Vagina (tissue), 2 donors: Measurements from ENCODE around the gene SWI5. TPM values are rescaled to one million over a fixed set of nuclear protein-coding genes. Genes with fewer than 3 reads are reported as not detected.

Source experiments
- DNase-seq, 2 donors: peaks; one replicate each; pipeline ENCODE4 v3.0.0-alpha.2; 2017; ENCODE audit errors: extremely low spot score in 2 of 2
- H3K27ac ChIP-seq: fragments of 200-600 bp; sonication (generic); one replicate; pipeline ENCODE4 v1.5.1; 2019
- H3K27me3 ChIP-seq: fragments of 200-600 bp; sonication (generic); one replicate; pipeline ENCODE4 v1.5.1; 2019
- H3K36me3 ChIP-seq, 2 donors: fragments of 200-600 bp; sonication (generic); one replicate each; pipeline ENCODE4 v1.5.1; 2017 to 2019
- H3K4me1 ChIP-seq: fragments of 200-600 bp; sonication (generic); one replicate; pipeline ENCODE4 v1.5.1; 2019
- H3K4me3 ChIP-seq, 2 donors: fragments of 200-600 bp; sonication (generic); 1 replicate in 1 of 2; 2 replicates in 1 of 2; pipeline ENCODE4 v1.5.1; 2016 to 2019
- H3K9me3 ChIP-seq: fragments of 200-600 bp; sonication (generic); one replicate; pipeline ENCODE4 v1.5.1; 2019
- POLR2A ChIP-seq, 2 donors: fragments of 450-650 bp; IDR thresholded peaks; one replicate each; pipeline ENCODE4 v1.6.1; 2017; ENCODE audit warnings: antibody characterized with exemption in 2 of 2, mild to moderate bottlenecking in 2 of 2, moderate library complexity in 2 of 2
- POLR2AphosphoS5 ChIP-seq, 2 donors: sonication (generic); formaldehyde crosslinking; IDR thresholded peaks; one replicate each; pipeline ENCODE4 v1.9.0; 2017; ENCODE audit warnings: antibody characterized with exemption in 2 of 2, mild to moderate bottlenecking in 2 of 2, low read depth in 1 of 2; ENCODE audit not compliant: insufficient read depth in 1 of 2
- intact Hi-C: fragments of 100-400 bp; cut with DNase I; formaldehyde crosslinking; loops from one replicate; pipeline ENCODE4 v1.15.1; 2023
- total RNA-seq: library from RNA; depleted of rRNA; stranded (reverse); fragments of >200 nt; gene quantifications from one replicate; pipeline ENCODE4 v1.2.3, GENCODE V29; 2016
- TF ChIP-seq, protein P1 (sequence below), 3 experiments: fragments of 450-650 bp in 2 of 3; fragments of 200-600 bp in 1 of 3; sonication (generic) in 1 of 3; IDR thresholded peaks; one replicate each; pipeline ENCODE4 v1.5.1; 2017 to 2019; ENCODE audit warnings: antibody characterized with exemption in 3 of 3, mild to moderate bottlenecking in 2 of 3, moderate library complexity in 2 of 3

The SWI5 gene
- total RNA-seq, 1 donor from 2014 or later, result 42.7 TPM

DNA sequence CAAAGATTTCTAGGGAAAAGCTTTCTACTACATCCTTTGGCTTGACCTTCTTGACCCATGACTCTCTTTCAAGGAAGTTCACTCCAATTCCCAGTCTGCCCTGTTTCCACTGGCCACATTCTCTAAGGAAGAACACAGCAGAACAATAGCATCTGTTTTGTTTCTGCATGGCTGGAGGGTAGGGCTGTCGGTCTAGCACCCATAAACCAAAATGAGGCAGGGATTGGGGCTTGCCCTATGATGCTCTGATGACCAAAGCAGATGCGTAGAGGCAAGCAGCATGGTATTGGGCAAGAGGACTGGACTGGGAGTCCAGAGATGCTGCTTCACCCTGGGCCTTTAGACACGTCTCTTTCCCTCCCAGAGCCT, 24.4 kb upstream of the SWI5 start:
- H3K36me3 ChIP-seq, result peaks cover 0 to 4% of the 10 kb centered on the region in 2 donors
- H3K27ac ChIP-seq, result no peak overlapping the region
- H3K9me3 ChIP-seq, result no peaks in the 10 kb centered on the region
- H3K4me3 ChIP-seq, result no peak overlapping the region
- TF ChIP-seq POLR2AphosphoS5 (IDR thresholded peaks at IDR 0.05; ENCODE audit: insufficient read depth in 1 of 2, low read depth in 1 of 2), result no peak
- TF ChIP-seq POLR2A (IDR thresholded peaks at IDR 0.05), result no peak
- TF ChIP-seq, protein P1, sequence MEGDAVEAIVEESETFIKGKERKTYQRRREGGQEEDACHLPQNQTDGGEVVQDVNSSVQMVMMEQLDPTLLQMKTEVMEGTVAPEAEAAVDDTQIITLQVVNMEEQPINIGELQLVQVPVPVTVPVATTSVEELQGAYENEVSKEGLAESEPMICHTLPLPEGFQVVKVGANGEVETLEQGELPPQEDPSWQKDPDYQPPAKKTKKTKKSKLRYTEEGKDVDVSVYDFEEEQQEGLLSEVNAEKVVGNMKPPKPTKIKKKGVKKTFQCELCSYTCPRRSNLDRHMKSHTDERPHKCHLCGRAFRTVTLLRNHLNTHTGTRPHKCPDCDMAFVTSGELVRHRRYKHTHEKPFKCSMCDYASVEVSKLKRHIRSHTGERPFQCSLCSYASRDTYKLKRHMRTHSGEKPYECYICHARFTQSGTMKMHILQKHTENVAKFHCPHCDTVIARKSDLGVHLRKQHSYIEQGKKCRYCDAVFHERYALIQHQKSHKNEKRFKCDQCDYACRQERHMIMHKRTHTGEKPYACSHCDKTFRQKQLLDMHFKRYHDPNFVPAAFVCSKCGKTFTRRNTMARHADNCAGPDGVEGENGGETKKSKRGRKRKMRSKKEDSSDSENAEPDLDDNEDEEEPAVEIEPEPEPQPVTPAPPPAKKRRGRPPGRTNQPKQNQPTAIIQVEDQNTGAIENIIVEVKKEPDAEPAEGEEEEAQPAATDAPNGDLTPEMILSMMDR (IDR thresholded peaks at IDR 0.05), result no peak
- intact Hi-C loops, result no loop called here
- DNase-seq, result no peak
- H3K27me3 ChIP-seq, result no peaks in the 10 kb centered on the region
- peaks cover 9% of the 10 kb centered on the region for H3K4me1 ChIP-seq

DNA sequence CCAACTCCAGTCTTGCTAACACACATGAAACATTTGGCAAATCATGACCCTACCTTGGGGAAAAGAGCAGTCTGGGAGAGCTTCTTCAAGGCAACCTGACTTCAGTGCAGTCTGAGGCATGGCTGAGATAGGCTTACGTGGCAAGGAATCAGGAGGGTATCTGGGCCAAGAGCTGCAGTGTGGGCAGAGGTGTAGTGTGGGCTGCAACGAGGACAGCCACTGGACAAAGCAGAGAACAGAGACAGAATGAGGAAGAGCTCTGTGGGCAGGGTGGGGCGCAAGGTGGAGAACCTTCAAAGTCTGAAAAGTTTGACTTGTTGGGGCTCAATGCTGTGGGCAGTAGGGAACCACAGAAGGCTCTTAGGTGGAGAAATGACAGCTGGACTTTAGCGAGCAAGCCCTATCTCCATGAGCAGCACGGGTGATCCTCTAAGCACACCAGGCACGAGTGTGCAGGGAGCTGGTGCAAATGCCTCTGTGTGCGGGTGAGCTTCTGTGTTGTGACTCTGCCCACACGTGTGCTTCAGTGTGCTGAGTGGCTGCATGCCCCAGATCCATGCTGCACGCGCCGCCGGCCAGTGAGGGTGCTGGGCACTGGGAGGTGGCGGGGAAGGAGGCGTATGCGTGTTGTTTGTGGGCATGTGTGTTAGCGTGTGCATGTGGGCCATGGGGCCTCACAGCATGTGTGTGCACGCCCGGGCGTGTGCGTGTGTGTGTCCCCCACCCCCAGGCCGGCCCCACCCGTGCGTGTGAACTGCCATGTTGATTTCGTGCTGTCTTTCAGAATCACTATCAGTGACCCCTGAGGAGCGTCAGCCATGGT, 23.5 kb upstream of the SWI5 start:
- no peak overlapping the region for H3K27ac ChIP-seq
- TF ChIP-seq POLR2A (IDR thresholded peaks at IDR 0.05) (no peak), POLR2AphosphoS5 (IDR thresholded peaks at IDR 0.05; ENCODE audit: insufficient read depth in 1 of 2, low read depth in 1 of 2) (no peak)
- TF ChIP-seq, protein P1 (IDR thresholded peaks at IDR 0.05), result no peak
- no peaks in the 10 kb centered on the region for H3K27me3 ChIP-seq
- peaks cover 0 to 12% of the 10 kb centered on the region in 2 donors for H3K36me3 ChIP-seq
- H3K4me3 ChIP-seq, result no peak overlapping the region
- no peak for DNase-seq
- H3K9me3 ChIP-seq, result no peaks in the 10 kb centered on the region
- intact Hi-C loops, result no loop called here
- peaks cover 9% of the 10 kb centered on the region for H3K4me1 ChIP-seq

DNA sequence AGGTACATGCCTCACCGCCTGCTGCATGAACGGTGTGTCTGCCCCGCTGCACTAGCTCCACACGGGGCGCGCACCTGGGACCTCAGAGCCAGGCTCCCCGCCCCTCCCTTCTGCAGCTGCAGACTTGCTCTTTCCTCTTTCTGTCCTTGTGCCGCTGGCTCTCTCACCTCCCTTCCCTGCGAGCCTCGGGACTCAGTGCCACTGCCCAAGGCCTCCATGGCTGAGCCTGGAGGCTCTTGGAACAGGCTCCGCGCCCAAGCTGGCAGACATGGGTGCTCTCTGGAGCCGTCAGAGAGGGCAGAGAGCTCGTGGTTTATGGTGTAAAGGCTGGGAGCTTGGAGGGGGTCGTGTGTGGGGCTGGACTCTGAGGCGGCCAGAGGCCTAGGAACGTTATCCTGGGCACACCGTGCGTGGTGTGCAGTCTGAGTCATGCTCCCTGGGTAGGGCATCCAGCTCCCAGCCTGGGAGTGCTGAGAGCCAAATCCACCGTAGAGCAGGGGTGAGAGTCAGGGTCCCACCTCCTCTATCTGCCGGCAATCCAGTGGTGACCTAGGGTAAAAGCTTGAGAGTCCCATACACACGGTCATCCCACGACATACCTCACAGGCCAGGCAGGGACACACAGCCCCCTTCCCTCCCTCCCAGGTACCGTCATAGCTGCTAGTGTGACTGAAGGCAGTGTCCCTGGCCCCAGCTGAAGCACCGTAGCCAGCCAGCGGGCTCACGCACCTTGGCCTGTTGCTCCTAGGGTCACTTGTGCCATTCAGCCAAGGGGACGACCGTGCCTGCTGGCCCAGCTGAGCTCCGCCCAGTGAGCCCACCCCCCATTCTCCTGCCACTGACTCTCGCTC, 22.7 kb upstream of the SWI5 start:
- intact Hi-C loops, result no loop called here
- no peaks in the 10 kb centered on the region for H3K27me3 ChIP-seq
- no peak overlapping the region for H3K27ac ChIP-seq
- peaks cover 9% of the 10 kb centered on the region for H3K4me1 ChIP-seq
- no peak for DNase-seq
- no peak overlapping the region for H3K4me3 ChIP-seq
- H3K9me3 ChIP-seq, result no peaks in the 10 kb centered on the region
- H3K36me3 ChIP-seq, result peaks cover 0 to 20% of the 10 kb centered on the region in 2 donors
- no peak for TF ChIP-seq POLR2AphosphoS5 (IDR thresholded peaks at IDR 0.05; ENCODE audit: insufficient read depth in 1 of 2, low read depth in 1 of 2)
- TF ChIP-seq POLR2A (IDR thresholded peaks at IDR 0.05), result no peak
- TF ChIP-seq, protein P1 (IDR thresholded peaks at IDR 0.05), result no peak

DNA sequence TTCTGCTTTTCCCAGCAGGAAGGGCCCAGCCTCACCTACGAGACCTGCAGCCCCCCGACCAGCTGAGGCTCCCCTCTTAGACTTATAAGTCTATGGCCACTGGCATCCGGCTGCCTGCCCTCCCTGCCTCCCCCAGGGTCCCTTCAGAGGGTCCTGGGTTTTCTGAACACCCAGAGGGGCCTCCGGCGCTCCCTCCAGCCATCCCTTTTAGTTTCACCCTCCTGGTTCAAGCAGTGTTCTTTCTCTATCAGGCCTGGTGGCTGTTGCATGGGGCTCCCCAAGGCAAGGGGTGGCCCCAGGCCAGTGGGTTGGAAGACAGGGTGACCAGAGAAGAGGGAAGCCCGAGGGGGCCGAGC, 22.1 kb upstream of the SWI5 start:
- H3K4me3 ChIP-seq, result no peak overlapping the region
- TF ChIP-seq POLR2AphosphoS5 (IDR thresholded peaks at IDR 0.05; ENCODE audit: insufficient read depth in 1 of 2, low read depth in 1 of 2) (no peak), POLR2A (IDR thresholded peaks at IDR 0.05) (no peak)
- no peak for DNase-seq
- H3K36me3 ChIP-seq, result peaks cover 0 to 27% of the 10 kb centered on the region in 2 donors
- peaks cover 9% of the 10 kb centered on the region for H3K4me1 ChIP-seq
- no peaks in the 10 kb centered on the region for H3K27me3 ChIP-seq
- intact Hi-C loops, result no loop called here
- H3K9me3 ChIP-seq, result no peaks in the 10 kb centered on the region
- no peak overlapping the region for H3K27ac ChIP-seq

DNA sequence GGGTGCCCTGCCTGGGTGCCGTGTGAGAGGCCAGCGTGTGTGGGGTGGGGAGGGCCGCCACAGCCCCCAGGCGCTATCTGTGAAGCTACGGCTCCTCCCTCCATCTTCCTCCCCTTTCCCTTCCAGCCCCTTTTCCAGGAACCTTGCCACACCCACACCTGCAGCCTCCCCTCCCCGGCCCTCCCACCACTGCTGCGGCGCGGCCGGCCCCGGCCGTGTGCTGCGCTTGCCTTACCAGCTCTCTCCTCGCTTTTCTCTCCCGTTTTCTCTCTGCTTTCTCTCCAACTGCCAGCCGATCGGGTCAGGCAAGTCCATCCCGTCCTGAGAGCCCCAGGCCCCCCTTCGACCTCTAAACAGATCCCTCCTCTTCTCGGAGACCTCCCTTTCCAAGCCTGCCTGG, 21.7 kb upstream of the SWI5 start:
- intact Hi-C loops, result no loop called here
- no peak for DNase-seq
- Histone ChIP-seq H3K9me3 (no peaks in the 10 kb centered on the region), H3K4me1 (peaks cover 9% of the 10 kb centered on the region), H3K27ac (no peak overlapping the region), H3K36me3 (peaks cover 0 to 30% of the 10 kb centered on the region in 2 donors), H3K4me3 (no peak overlapping the region), H3K27me3 (no peaks in the 10 kb centered on the region)
- TF ChIP-seq, protein P1 (IDR thresholded peaks at IDR 0.05), result no peak
- TF ChIP-seq POLR2A (IDR thresholded peaks at IDR 0.05), result no peak
- no peak for TF ChIP-seq POLR2AphosphoS5 (IDR thresholded peaks at IDR 0.05; ENCODE audit: insufficient read depth in 1 of 2, low read depth in 1 of 2)
